Measurements from ENCODE around the gene PPP1R18. TPM values are rescaled to one million over a fixed set of nuclear protein-coding genes. Genes with fewer than 3 reads are reported as not detected.
A peak's percentile ranks its signal among the peaks of the same experiment; 100 is the strongest.

The PPP1R18 gene
- total RNA-seq, 1 donor from 2014 or later, result 83.3 TPM

DNA sequence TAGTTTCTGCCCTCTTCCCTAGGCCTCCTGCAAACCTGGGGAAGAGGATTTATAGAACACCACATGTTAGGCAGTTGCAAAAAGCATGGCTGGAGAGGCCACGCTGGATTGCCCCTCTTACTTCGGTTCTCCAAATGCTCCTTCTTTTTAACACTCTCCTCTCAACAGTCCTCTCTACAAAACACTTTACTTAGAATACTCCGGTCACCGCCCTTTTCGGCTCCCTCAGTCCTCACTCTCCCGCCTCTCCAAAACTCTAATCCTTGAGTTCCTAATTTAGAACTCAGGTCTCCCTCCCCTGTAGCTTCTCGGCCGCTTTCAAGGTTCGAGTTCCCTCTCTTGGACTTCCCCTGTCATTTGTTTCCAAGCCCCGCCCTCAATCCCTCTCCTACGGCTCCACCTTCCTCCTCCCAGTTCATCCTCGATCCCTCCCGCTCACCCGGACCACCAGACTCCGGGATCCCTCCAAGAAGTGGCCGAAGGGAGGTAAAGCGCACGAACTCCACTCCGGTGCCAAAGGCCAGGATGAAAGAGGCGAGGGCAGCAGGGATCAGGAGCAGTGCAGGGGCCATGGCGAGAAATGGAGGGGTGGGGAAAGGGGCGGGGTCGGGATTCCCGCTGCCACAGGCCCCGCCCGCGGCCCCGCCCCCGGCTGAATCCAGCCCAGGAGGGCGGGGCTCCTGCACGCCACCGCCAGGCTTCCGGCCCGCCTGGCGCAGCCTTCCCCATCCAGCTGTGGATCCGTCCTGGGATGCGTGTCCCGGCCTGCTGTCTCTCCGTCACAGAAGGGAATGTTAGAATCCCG, 4.2 kb upstream of the PPP1R18 start, which contains the start of gene NRM:
Gene NRM, minus strand, starts transcription at position 582 of the 805 bp plus-strand sequence. Its CDS starts 10 bp downstream, at position 572.
- intact Hi-C loops (cut with DNase I), result loop anchor here (1.0 kb wide), 1 partner anchor 27 kb away; the partner anchor contains the start of gene MDC1
- peak within 1 kb of the TSS; percentile 99 for H3K27ac ChIP-seq
- no peaks in the 10 kb centered on the region for H3K9me3 ChIP-seq
- no peaks in the 10 kb centered on the region for H3K27me3 ChIP-seq
- peaks cover 7 to 31% of the 10 kb centered on the region in 2 donors for H3K4me1 ChIP-seq
- peak; percentile 46 to 92 for DNase-seq (ENCODE audit: low spot score in 2 of 2)
- no peaks in the 10 kb centered on the region for H3K36me3 ChIP-seq
- TF ChIP-seq, protein P1, sequence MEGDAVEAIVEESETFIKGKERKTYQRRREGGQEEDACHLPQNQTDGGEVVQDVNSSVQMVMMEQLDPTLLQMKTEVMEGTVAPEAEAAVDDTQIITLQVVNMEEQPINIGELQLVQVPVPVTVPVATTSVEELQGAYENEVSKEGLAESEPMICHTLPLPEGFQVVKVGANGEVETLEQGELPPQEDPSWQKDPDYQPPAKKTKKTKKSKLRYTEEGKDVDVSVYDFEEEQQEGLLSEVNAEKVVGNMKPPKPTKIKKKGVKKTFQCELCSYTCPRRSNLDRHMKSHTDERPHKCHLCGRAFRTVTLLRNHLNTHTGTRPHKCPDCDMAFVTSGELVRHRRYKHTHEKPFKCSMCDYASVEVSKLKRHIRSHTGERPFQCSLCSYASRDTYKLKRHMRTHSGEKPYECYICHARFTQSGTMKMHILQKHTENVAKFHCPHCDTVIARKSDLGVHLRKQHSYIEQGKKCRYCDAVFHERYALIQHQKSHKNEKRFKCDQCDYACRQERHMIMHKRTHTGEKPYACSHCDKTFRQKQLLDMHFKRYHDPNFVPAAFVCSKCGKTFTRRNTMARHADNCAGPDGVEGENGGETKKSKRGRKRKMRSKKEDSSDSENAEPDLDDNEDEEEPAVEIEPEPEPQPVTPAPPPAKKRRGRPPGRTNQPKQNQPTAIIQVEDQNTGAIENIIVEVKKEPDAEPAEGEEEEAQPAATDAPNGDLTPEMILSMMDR (IDR thresholded peaks at IDR 0.05), result no peak
- H3K4me3 ChIP-seq, result peak within 1 kb of the TSS; percentile 66 to 79

DNA sequence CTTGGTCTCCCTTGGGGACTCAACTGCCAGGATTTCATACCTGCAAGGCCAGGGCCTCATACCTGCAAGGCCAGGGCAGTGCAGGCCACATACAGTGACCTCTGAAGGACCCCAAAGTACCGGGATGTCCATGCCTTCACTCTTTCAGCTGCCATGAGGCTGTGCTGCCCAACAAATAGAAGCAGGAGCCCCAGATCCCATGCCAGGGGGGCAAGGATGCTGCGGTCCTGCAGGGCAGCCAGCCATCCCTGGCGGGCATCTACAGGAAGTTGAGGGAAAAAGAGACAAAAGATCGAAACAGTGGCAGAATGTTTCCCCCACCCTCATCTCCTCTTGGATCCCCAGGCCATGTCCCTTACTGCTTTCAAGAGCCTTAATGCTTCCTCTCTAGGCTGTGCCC, 3.5 kb upstream of the PPP1R18 start:
- DNase-seq (ENCODE audit: low spot score in 2 of 2), result no peak
- Histone ChIP-seq H3K9me3 (no peaks in the 10 kb centered on the region), H3K27ac (peak overlapping the region; percentile 99), H3K36me3 (no peaks in the 10 kb centered on the region), H3K27me3 (no peaks in the 10 kb centered on the region), H3K4me3 (peak overlapping the region; percentile 66 to 79), H3K4me1 (peaks cover 7 to 29% of the 10 kb centered on the region in 2 donors)
- TF ChIP-seq, protein P1 (IDR thresholded peaks at IDR 0.05), result no peak
- intact Hi-C loops (cut with DNase I), result no loop called here

DNA sequence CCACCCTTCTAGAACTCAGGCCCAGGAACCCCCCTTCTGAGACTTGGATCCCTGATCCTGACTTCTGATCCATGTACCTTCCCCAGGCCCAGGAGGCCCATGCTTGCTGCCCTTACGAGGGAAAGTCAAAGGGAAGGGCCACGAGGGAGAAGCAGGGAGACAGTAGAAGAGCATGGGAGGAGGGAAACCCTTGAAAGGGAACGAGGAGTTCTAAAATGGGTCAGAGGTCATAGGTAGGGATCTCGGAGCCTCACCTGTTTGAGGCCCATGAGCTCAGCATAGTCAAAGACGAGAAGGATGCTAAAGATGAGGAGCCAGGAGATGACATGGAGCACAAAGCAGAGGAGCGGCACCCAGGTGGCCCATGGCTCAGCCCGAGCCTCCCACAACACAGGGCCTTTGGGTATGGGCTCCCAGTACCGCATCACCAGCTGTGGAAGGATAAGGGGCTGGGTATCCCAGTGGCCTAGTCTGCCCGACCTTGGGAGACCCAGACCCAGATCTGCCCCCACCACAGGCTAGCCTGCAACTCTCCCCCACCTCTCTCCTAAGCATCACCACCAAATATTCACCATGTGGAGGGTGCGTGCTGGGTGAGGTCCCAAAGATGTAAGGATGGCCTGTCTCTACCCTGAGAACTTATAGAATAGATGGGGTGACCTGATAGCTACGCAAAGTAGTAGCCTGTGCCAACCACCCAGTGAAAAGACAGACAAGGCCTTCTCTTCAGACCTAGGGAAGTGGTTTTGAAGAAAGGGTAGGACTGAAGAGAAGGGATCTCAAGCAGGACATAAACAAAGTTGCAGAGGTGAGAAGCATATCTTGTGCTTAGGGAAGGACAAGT, 2.8 kb upstream of the PPP1R18 start:
- Histone ChIP-seq H3K27ac (peak overlapping the region; percentile 99), H3K4me1 (peaks cover 7 to 27% of the 10 kb centered on the region in 2 donors), H3K27me3 (no peaks in the 10 kb centered on the region), H3K4me3 (no peak overlapping the region), H3K36me3 (no peaks in the 10 kb centered on the region), H3K9me3 (no peaks in the 10 kb centered on the region)
- intact Hi-C loops (cut with DNase I), result no loop called here
- TF ChIP-seq, protein P1 (IDR thresholded peaks at IDR 0.05), result no peak
- no peak for DNase-seq (ENCODE audit: low spot score in 2 of 2)

DNA sequence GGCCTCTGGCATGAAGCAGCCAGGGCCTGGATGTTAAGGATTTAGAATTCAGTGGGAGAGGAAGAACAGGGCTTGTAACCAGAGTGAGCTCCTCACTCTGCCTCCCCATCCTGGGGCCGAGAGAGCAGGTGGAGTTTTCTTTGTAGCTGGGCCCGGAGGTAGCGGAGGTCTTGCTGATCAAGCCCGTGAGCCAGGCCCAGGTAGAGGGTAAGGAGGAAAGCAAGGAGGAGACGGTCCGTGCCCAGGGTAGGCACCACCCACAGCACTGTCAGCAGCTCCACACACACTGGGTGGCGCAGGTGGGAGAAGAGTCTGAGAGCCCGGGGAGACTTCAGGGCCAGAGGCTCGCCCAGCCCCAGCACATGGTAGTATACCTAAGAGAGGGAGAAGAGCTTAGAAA, 2.1 kb upstream of the PPP1R18 start:
- TF ChIP-seq, protein P1 (IDR thresholded peaks at IDR 0.05), result no peak
- Histone ChIP-seq H3K9me3 (no peaks in the 10 kb centered on the region), H3K4me1 (peaks cover 7 to 27% of the 10 kb centered on the region in 2 donors), H3K36me3 (no peaks in the 10 kb centered on the region), H3K27me3 (no peaks in the 10 kb centered on the region), H3K4me3 (peak overlapping the region in 1 of 2 donors; percentile 91), H3K27ac (peak overlapping the region; percentile 99)
- intact Hi-C loops (cut with DNase I), result no loop called here
- no peak for DNase-seq (ENCODE audit: low spot score in 2 of 2)

DNA sequence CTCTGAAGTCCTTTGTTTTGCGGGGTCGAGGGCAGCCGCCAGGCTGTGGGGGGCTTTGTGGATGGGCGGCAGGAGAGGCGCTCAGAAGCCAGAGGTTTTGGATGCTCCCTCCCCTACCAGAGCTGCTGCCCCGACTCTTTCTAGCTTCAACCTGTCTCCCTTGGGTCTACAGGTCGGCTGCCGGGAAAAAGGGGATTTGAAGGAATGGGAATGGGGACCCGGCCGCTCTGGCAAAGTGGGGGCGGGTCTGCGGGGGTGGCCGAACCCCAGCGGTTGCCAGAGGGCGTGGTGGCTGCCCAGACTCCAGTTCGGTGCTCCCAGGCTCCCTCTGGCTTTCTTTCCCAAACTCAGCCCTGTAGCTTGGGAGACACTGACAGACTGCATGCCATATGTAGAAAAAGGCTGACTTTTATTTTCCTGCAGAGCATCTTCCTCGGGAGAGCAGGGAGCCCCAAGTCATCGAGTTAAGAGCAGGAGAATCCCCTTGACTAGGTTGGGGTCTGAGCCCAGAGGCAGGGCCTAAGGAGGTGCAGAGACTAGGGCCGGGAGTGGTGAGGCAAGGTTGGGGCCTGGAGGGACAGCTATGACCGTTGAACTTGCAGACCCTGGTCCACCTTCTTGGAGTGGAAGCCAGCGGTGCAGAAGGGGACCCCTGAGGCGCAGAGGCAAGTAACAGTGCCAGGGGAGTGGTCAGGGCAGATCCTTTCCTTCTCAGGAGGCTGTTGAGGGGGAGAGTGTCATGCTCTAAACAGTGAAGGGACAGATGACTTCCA, 1.4 kb upstream of the PPP1R18 start:
- DNase-seq (ENCODE audit: low spot score in 2 of 2), result no peak
- peaks cover 7 to 27% of the 10 kb centered on the region in 2 donors for H3K4me1 ChIP-seq
- intact Hi-C loops (cut with DNase I), result loop anchor here (1.0 kb wide), 1 partner anchor 29 kb away; the partner anchor contains the start of gene MDC1

More for the DNA sequence above, 1.4 kb upstream of the PPP1R18 start:
- H3K27ac ChIP-seq, result peak overlapping the region; percentile 99
- no peaks in the 10 kb centered on the region for H3K36me3 ChIP-seq
- no peaks in the 10 kb centered on the region for H3K27me3 ChIP-seq
- peak overlapping the region; percentile 75 to 91 for H3K4me3 ChIP-seq
- H3K9me3 ChIP-seq, result no peaks in the 10 kb centered on the region
- TF ChIP-seq, protein P1 (IDR thresholded peaks at IDR 0.05), result peak; percentile 23 to 54 (median 25)

Measured in ascending aorta (tissue), 2 donors.